Measurements from ENCODE around the gene TXNDC8.

DNA sequence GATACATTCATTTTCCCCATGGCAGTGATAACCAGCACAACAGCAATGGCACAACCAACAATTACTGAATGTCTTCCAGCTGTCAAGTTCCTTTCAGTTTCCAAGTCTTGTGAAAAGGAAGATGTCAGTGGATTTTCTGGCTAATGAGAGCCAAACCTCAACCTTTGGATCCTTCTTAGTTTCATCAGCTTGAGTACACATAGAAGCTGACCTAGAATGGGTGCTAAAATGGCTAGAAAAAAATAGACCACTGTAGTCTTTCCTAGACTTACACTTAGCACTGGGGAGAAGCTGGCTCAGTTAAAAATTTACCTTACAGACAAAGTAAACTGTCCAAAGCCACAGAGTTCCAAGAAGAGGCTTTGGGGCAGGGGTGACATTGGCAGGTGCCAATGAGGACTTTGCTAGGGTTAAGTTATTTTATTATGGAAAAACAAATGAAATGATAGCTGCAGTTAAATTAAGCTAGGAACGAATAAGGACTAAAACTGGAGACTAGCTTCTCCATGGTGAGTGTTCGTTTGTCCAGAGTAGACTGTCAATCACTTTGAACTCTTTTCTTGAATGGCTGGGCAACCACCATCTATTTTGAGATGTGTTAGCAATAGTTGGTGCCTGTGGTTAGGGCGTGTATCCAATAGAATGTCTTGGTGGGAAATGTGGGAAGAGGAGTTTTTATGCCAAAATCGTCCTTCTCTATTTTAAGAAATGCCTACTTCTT is 55.5 kb downstream of the TXNDC8 start:
- TF ChIP-seq EZH2phosphoT487 (IDR thresholded peaks at IDR 0.05; ENCODE audit: borderline replicate concordance, low read length) (no peak), EZH2 (IDR thresholded peaks at IDR 0.05; ENCODE audit: low read length, unreplicated experiment) (no peak)
- TF ChIP-seq, protein P1, sequence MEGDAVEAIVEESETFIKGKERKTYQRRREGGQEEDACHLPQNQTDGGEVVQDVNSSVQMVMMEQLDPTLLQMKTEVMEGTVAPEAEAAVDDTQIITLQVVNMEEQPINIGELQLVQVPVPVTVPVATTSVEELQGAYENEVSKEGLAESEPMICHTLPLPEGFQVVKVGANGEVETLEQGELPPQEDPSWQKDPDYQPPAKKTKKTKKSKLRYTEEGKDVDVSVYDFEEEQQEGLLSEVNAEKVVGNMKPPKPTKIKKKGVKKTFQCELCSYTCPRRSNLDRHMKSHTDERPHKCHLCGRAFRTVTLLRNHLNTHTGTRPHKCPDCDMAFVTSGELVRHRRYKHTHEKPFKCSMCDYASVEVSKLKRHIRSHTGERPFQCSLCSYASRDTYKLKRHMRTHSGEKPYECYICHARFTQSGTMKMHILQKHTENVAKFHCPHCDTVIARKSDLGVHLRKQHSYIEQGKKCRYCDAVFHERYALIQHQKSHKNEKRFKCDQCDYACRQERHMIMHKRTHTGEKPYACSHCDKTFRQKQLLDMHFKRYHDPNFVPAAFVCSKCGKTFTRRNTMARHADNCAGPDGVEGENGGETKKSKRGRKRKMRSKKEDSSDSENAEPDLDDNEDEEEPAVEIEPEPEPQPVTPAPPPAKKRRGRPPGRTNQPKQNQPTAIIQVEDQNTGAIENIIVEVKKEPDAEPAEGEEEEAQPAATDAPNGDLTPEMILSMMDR (conservative IDR thresholded peaks at IDR 0.05; ENCODE audit: low read depth, low read length), result no peak

Data from PC-3 (cell line).